HEK293 (cell line): ENCODE measurements around the gene MED20.

Source experiments
- CTCF ChIA-PET: fragments of 350-600 bp; formaldehyde crosslinking; extraction: SDS; loops from one replicate; lab custom pipeline; 2021; ENCODE audit warnings: antibody characterized with exemption; lab: Yijun Ruan, JAX
- POLR2A ChIA-PET: fragments of 300-600 bp; formaldehyde crosslinking; extraction: SDS; loops from one replicate; lab custom pipeline; 2020; ENCODE audit warnings: antibody characterized with exemption, inconsistent platforms; lab: Yijun Ruan, JAX
- H3K27ac ChIP-seq: fragments of 200-500 bp; sonication (Bioruptor generic); 2 replicates; pipeline ENCODE4 v1.5.1; 2014; ENCODE audit warnings: low read depth, low read length, control low read depth, inconsistent platforms; ENCODE audit errors: extremely low read depth
- H3K36me3 ChIP-seq, 2 experiments: fragments of 200-500 bp in 1 of 2; sonication (Bioruptor generic) in 1 of 2; 1 replicate in 1 of 2; 2 replicates in 1 of 2; pipeline ENCODE4 v1.5.1; 2014 to 2017; ENCODE audit warnings: inconsistent platforms in 2 of 2, low read length in 2 of 2; ENCODE audit not compliant: control insufficient read depth in 2 of 2, insufficient read depth in 1 of 2
- H3K4me1 ChIP-seq: fragments of 200-500 bp; sonication (Bioruptor generic); 2 replicates; pipeline ENCODE4 v1.5.1; 2014; ENCODE audit warnings: mild to moderate bottlenecking, low read length, inconsistent platforms; ENCODE audit not compliant: control insufficient read depth, insufficient read depth
- H3K4me3 ChIP-seq: 2 replicates; pipeline ENCODE4 v1.5.1; 2011; ENCODE audit warnings: low read depth, mild to moderate bottlenecking, control low read depth, low read length, moderate library complexity
- H3K9me3 ChIP-seq: fragments of 200-500 bp; sonication (Bioruptor generic); 2 replicates; pipeline ENCODE4 v1.5.1; 2014; ENCODE audit warnings: low read depth, low read length, inconsistent platforms; ENCODE audit not compliant: control insufficient read depth, insufficient read depth
- BCL6B ChIP-seq: fragments of 450-650 bp; formaldehyde crosslinking; IDR thresholded peaks from 2 replicates; pipeline ENCODE4 v1.5.1; 2017; ENCODE audit warnings: missing biosample characterization, missing genetic modification characterization
- GLIS1 ChIP-seq: fragments of 450-650 bp; formaldehyde crosslinking; IDR thresholded peaks from 2 replicates; pipeline ENCODE4 v1.5.1; 2016; ENCODE audit warnings: missing biosample characterization, missing genetic modification characterization
- HOXC10 ChIP-seq: sonication (generic); formaldehyde crosslinking; IDR thresholded peaks from 2 replicates; pipeline ENCODE4 v1.8.1; 2023; ENCODE audit warnings: mild to moderate bottlenecking, missing genetic modification reagents
- KLF16 ChIP-seq: fragments of 450-650 bp; formaldehyde crosslinking; IDR thresholded peaks from 2 replicates; pipeline ENCODE4 v1.5.1; 2017; ENCODE audit warnings: missing biosample characterization, missing genetic modification characterization
- RBAK ChIP-seq: fragments of 450-650 bp; formaldehyde crosslinking; IDR thresholded peaks from 2 replicates; pipeline ENCODE4 v1.5.1; 2016; ENCODE audit warnings: missing biosample characterization, missing genetic modification characterization
- ZBTB17 ChIP-seq: fragments of 450-650 bp; formaldehyde crosslinking; IDR thresholded peaks from 2 replicates; pipeline ENCODE4 v1.5.1; 2016; ENCODE audit warnings: missing biosample characterization, missing genetic modification characterization
- ZBTB48 ChIP-seq: fragments of 450-650 bp; formaldehyde crosslinking; IDR thresholded peaks from 2 replicates; pipeline ENCODE4 v1.5.1; 2016; ENCODE audit warnings: missing biosample characterization, missing genetic modification characterization
- ZFHX2 ChIP-seq: fragments of 450-650 bp; formaldehyde crosslinking; conservative IDR thresholded peaks from 2 replicates; pipeline ENCODE4 v1.5.1; 2016; ENCODE audit warnings: missing biosample characterization, missing genetic modification characterization
- ZNF148 ChIP-seq: fragments of 450-650 bp; formaldehyde crosslinking; IDR thresholded peaks from 2 replicates; pipeline ENCODE4 v1.5.0; 2017; ENCODE audit warnings: missing biosample characterization, missing genetic modification characterization, borderline replicate concordance
- ZNF169 ChIP-seq: fragments of 450-650 bp; formaldehyde crosslinking; IDR thresholded peaks from 2 replicates; pipeline ENCODE4 v1.5.1; 2016; ENCODE audit warnings: missing biosample characterization, missing genetic modification characterization
- ZNF211 ChIP-seq: fragments of 450-650 bp; formaldehyde crosslinking; IDR thresholded peaks from 2 replicates; pipeline ENCODE4 v1.5.1; 2016; ENCODE audit warnings: low read depth, missing biosample characterization, missing genetic modification characterization
- ZNF302 ChIP-seq: fragments of 450-650 bp; formaldehyde crosslinking; IDR thresholded peaks from 2 replicates; pipeline ENCODE4 v1.5.1; 2016; ENCODE audit warnings: missing biosample characterization, missing genetic modification characterization, low read depth
- ZNF423 ChIP-seq: fragments of 450-650 bp; formaldehyde crosslinking; IDR thresholded peaks from 2 replicates; pipeline ENCODE4 v1.5.1; 2016; ENCODE audit warnings: missing biosample characterization, missing genetic modification characterization
- ZNF48 ChIP-seq: fragments of 450-650 bp; formaldehyde crosslinking; IDR thresholded peaks from 2 replicates; pipeline ENCODE4 v1.5.1; 2016; ENCODE audit warnings: missing biosample characterization, missing genetic modification characterization
- ZNF513 ChIP-seq: fragments of 450-650 bp; IDR thresholded peaks from 2 replicates; pipeline ENCODE4 v1.5.1; 2018; ENCODE audit warnings: missing biosample characterization, missing genetic modification characterization
- ZNF677 ChIP-seq: fragments of 450-650 bp; IDR thresholded peaks from 2 replicates; pipeline ENCODE4 v1.5.0; 2018; ENCODE audit warnings: missing biosample characterization, mild to moderate bottlenecking, missing genetic modification characterization, moderate library complexity
- ZNF692 ChIP-seq: fragments of 450-650 bp; formaldehyde crosslinking; IDR thresholded peaks from 2 replicates; pipeline ENCODE4 v1.5.1; 2016; ENCODE audit warnings: missing biosample characterization, missing genetic modification characterization
- ZNF768 ChIP-seq: fragments of 450-650 bp; formaldehyde crosslinking; IDR thresholded peaks from 2 replicates; pipeline ENCODE4 v1.5.1; 2018; ENCODE audit warnings: missing biosample characterization, mild to moderate bottlenecking, missing genetic modification characterization
- ZNF777 ChIP-seq: fragments of 450-650 bp; formaldehyde crosslinking; IDR thresholded peaks from 2 replicates; pipeline ENCODE4 v1.5.1; 2017; ENCODE audit warnings: missing biosample characterization, missing genetic modification characterization, borderline replicate concordance
- ZNF785 ChIP-seq: fragments of 450-650 bp; formaldehyde crosslinking; IDR thresholded peaks from 2 replicates; pipeline ENCODE4 v1.5.1; 2016; ENCODE audit warnings: missing biosample characterization, missing genetic modification characterization
- ZNF791 ChIP-seq: fragments of 450-650 bp; formaldehyde crosslinking; IDR thresholded peaks from 2 replicates; pipeline ENCODE4 v1.5.1; 2016; ENCODE audit warnings: missing biosample characterization, missing genetic modification characterization
- ZNF792 ChIP-seq: fragments of 450-650 bp; formaldehyde crosslinking; IDR thresholded peaks from 2 replicates; pipeline ENCODE4 v1.5.1; 2016; ENCODE audit warnings: missing biosample characterization, missing genetic modification characterization
- ZNF830 ChIP-seq: fragments of 450-650 bp; IDR thresholded peaks from 2 replicates; pipeline ENCODE4 v1.5.0; 2018; ENCODE audit warnings: missing biosample characterization, missing genetic modification characterization, low read depth, mild to moderate bottlenecking, moderate library complexity

The MED20 gene

GRCh38 chr6:41874741-41875140 lies 46.2 kb downstream of the MED20 start (continued):
- TF ChIP-seq BCL6B (tag by site-specific recombination) = no peak
- no peak for TF ChIP-seq ZNF423 (tag by site-specific recombination)
- TF ChIP-seq ZNF692 (tag by site-specific recombination) = no peak

GRCh38 chr6:41872147-41872546 lies 48.8 kb downstream of the MED20 start:
- Histone ChIP-seq H3K36me3 (peaks cover 0 to 3% of the 10 kb centered on the region in 2 experiments; a peak in 1 of 3 replicates), H3K27ac (no peak overlapping the region), H3K4me3 (no peak overlapping the region), H3K9me3 (no peaks in the 10 kb centered on the region), H3K4me1 (no peaks in the 10 kb centered on the region)
- ChIA-PET CTCF (interaction anchor here (0.6 to 1.1 kb wide), 4 partner anchors 11 to 172 kb away, joined by 3 to 6 read pairs (median 4); partner anchors contain the start of gene TOMM6), POLR2A (interaction anchor here (0.7 kb wide), 2 partner anchors 15 to 494 kb away, joined by 3 to 7 read pairs; no protein-coding TSS in a partner anchor)
- no peak for TF ChIP-seq ZNF423 (tag by site-specific recombination)
- TF ChIP-seq HOXC10 (CRISPR knock-in tag) = no peak
- no peak for TF ChIP-seq ZNF48 (tag by site-specific recombination)
- TF ChIP-seq KLF16 = no peak

GRCh38 chr6:41871691-41872090 lies 49.2 kb downstream of the MED20 start:
- ChIA-PET POLR2A (no interaction called here), CTCF (interaction anchor here (0.5 to 1.2 kb wide), 6 partner anchors 12 to 350 kb away, joined by 3 to 6 read pairs (median 3); partner anchors contain the start of gene TOMM6)
- no peak for TF ChIP-seq ZNF302
- no peak for TF ChIP-seq ZNF211
- TF ChIP-seq RBAK = no peak
- no peak for TF ChIP-seq ZNF513
- TF ChIP-seq ZBTB17 = no peak
- TF ChIP-seq ZBTB48 = no peak
- TF ChIP-seq ZNF768 = no peak
- TF ChIP-seq ZNF830 (tag by site-specific recombination) = no peak
- no peak for TF ChIP-seq ZNF423 (tag by site-specific recombination)
- no peak for TF ChIP-seq ZFHX2 (tag by site-specific recombination)
- TF ChIP-seq ZNF777 = no peak
- no peak for TF ChIP-seq ZNF792 (tag by site-specific recombination)
- no peak for TF ChIP-seq ZNF785 (tag by site-specific recombination)
- no peak for TF ChIP-seq GLIS1 (tag by site-specific recombination)
- TF ChIP-seq ZNF791 (tag by site-specific recombination) = no peak
- TF ChIP-seq ZNF677 = no peak
- TF ChIP-seq ZNF148 (tag by site-specific recombination) = no peak
- no peak for TF ChIP-seq ZNF169 (tag by site-specific recombination)
- TF ChIP-seq, all 188 proteins: peak for 0
- Histone ChIP-seq H3K9me3 (no peaks in the 10 kb centered on the region), H3K4me3 (no peak overlapping the region), H3K4me1 (no peaks in the 10 kb centered on the region), H3K36me3 (peaks cover 0 to 3% of the 10 kb centered on the region in 2 experiments; a peak in 1 of 3 replicates), H3K27ac (no peak overlapping the region)
